ENCODE data around the gene OR5K3. TPM values are rescaled to one million over a fixed set of nuclear protein-coding genes. Genes with fewer than 3 reads are reported as not detected.

The OR5K3 gene
- total RNA-seq, 4 donors from 2014 or later, result not detected

GRCh38 chr3:98359250-98359649 lies 31.2 kb upstream of the OR5K3 start:
- Histone ChIP-seq H3K27ac (no peak overlapping the region), H3K4me1 (no peaks in the 10 kb centered on the region), H3K27me3 (no peaks in the 10 kb centered on the region), H3K4me3 (no peak overlapping the region), H3K9me3 (peaks cover 0 to 3% (median 0%) of the 10 kb centered on the region in 4 donors), H3K36me3 (no peaks in the 10 kb centered on the region)
- no peak for TF ChIP-seq CTCF (IDR thresholded peaks at IDR 0.05)
- TF ChIP-seq POLR2A (IDR thresholded peaks at IDR 0.05), result no peak
- DNase-seq, result no peak

- Histone ChIP-seq H3K4me1 (no peaks in the 10 kb centered on the region), H3K27ac (no peak overlapping the region), H3K27me3 (no peaks in the 10 kb centered on the region), H3K4me3 (no peak overlapping the region), H3K36me3 (no peaks in the 10 kb centered on the region), H3K9me3 (peaks cover 0 to 3% (median 0%) of the 10 kb centered on the region in 4 donors)
- TF ChIP-seq POLR2A (IDR thresholded peaks at IDR 0.05) (no peak), CTCF (IDR thresholded peaks at IDR 0.05) (no peak)
- DNase-seq, result no peak
Measured at GRCh38 chr3:98359993-98360675, 30.3 kb upstream of the OR5K3 start.

GRCh38 chr3:98360681-98361080 lies 29.8 kb upstream of the OR5K3 start:
- Histone ChIP-seq H3K36me3 (no peaks in the 10 kb centered on the region), H3K4me1 (no peaks in the 10 kb centered on the region), H3K4me3 (no peak overlapping the region), H3K9me3 (peaks cover 0 to 3% (median 0%) of the 10 kb centered on the region in 4 donors), H3K27ac (no peak overlapping the region), H3K27me3 (no peaks in the 10 kb centered on the region)
- no peak for TF ChIP-seq POLR2A (IDR thresholded peaks at IDR 0.05)
- no peak for DNase-seq

- TF ChIP-seq POLR2A (IDR thresholded peaks at IDR 0.05), result no peak
- no peak for TF ChIP-seq CTCF (IDR thresholded peaks at IDR 0.05)
- H3K27me3 ChIP-seq, result no peaks in the 10 kb centered on the region
- no peak overlapping the region for H3K27ac ChIP-seq
- H3K36me3 ChIP-seq, result no peaks in the 10 kb centered on the region
- H3K9me3 ChIP-seq, result peaks cover 0 to 3% (median 0%) of the 10 kb centered on the region in 4 donors
- no peak overlapping the region for H3K4me3 ChIP-seq
- H3K4me1 ChIP-seq, result no peaks in the 10 kb centered on the region
- no peak for DNase-seq
Measured at GRCh38 chr3:98361289-98361688, 29.2 kb upstream of the OR5K3 start.

GRCh38 chr3:98367464-98368246 lies 22.8 kb upstream of the OR5K3 start:
- Histone ChIP-seq H3K36me3 (no peaks in the 10 kb centered on the region), H3K9me3 (no peaks in the 10 kb centered on the region), H3K4me3 (no peak overlapping the region), H3K4me1 (no peaks in the 10 kb centered on the region), H3K27ac (no peak overlapping the region), H3K27me3 (no peaks in the 10 kb centered on the region)
- DNase-seq, result no peak
- TF ChIP-seq POLR2A (IDR thresholded peaks at IDR 0.05) (no peak), CTCF (IDR thresholded peaks at IDR 0.05) (no peak)

GRCh38 chr3:98371186-98371585 lies 19.3 kb upstream of the OR5K3 start:
- no peak overlapping the region for H3K27ac ChIP-seq
- H3K4me1 ChIP-seq, result no peaks in the 10 kb centered on the region
- H3K9me3 ChIP-seq, result no peaks in the 10 kb centered on the region
- H3K36me3 ChIP-seq, result no peaks in the 10 kb centered on the region
- no peak for DNase-seq
- no peak overlapping the region for H3K4me3 ChIP-seq
- H3K27me3 ChIP-seq, result no peaks in the 10 kb centered on the region
- TF ChIP-seq POLR2A (IDR thresholded peaks at IDR 0.05), result no peak
- TF ChIP-seq CTCF (IDR thresholded peaks at IDR 0.05), result no peak

Measured in Peyer's patch (tissue), 4 donors.